Smooth muscle cell (in vitro differentiated cells): ENCODE measurements around the gene TMEM212. TPM values are rescaled to one million over a fixed set of nuclear protein-coding genes. Genes with fewer than 3 reads are reported as not detected.

Experiments
- DNase-seq: peaks from one replicate; lab custom pipeline; 2025; ENCODE audit not compliant: unreplicated experiment; lab: John Stamatoyannopoulos, UW
- H2AFZ ChIP-seq: fragments of 200-600 bp; sonication (generic); 2 replicates; pipeline ENCODE4 v1.6.0; 2016; ENCODE audit warnings: antibody characterized with exemption, low read depth, mild to moderate bottlenecking
- H3F3A ChIP-seq: fragments of 200-600 bp; sonication (generic); 2 replicates; pipeline ENCODE4 v1.6.0; 2017; ENCODE audit warnings: antibody characterized with exemption, low read depth
- H3K27ac ChIP-seq: fragments of 200-600 bp; sonication (generic); 2 replicates; pipeline ENCODE4 v1.5.1; 2016; ENCODE audit warnings: low read depth, mild to moderate bottlenecking
- H3K27me3 ChIP-seq: fragments of 200-600 bp; sonication (generic); 2 replicates; pipeline ENCODE4 v1.6.1; 2016; ENCODE audit warnings: low read depth, mild to moderate bottlenecking
- H3K36me3 ChIP-seq: fragments of 200-600 bp; sonication (generic); 2 replicates; pipeline ENCODE4 v1.5.1; 2016; ENCODE audit warnings: low read depth
- H3K4me1 ChIP-seq: fragments of 200-600 bp; sonication (generic); 2 replicates; pipeline ENCODE4 v1.5.1; 2016; ENCODE audit warnings: low read depth
- H3K4me2 ChIP-seq: fragments of 200-600 bp; sonication (generic); 2 replicates; pipeline ENCODE4 v1.6.0; 2016; ENCODE audit warnings: mild to moderate bottlenecking
- H3K4me3 ChIP-seq: fragments of 200-600 bp; sonication (generic); 2 replicates; pipeline ENCODE4 v1.5.1; 2016; ENCODE audit warnings: mild to moderate bottlenecking
- H3K79me2 ChIP-seq: fragments of 200-600 bp; sonication (generic); 2 replicates; pipeline ENCODE4 v1.6.0; 2016; ENCODE audit warnings: low read depth, mild to moderate bottlenecking
- H3K9ac ChIP-seq: fragments of 200-600 bp; sonication (generic); 2 replicates; pipeline ENCODE4 v1.6.0; 2016; ENCODE audit warnings: low read depth
- H3K9me3 ChIP-seq: fragments of 200-600 bp; sonication (generic); replicated peaks from 2 replicates; pipeline ENCODE4 v1.5.1; 2016; ENCODE audit warnings: low read depth
- H4K20me1 ChIP-seq: fragments of 200-600 bp; sonication (generic); 2 replicates; pipeline ENCODE4 v1.6.0; 2016; ENCODE audit warnings: low read depth
- CTCF ChIP-seq: fragments of 200-600 bp; sonication (generic); IDR thresholded peaks from 2 replicates; pipeline ENCODE4 v1.5.1; 2017; ENCODE audit warnings: borderline replicate concordance, mild to moderate bottlenecking, antibody characterized with exemption; ENCODE audit not compliant: insufficient read depth, poor library complexity, severe bottlenecking
- WGBS: methylation state at CpG from one replicate; pipeline ENCODE4 v1.1.7; 2016; ENCODE audit warnings: low lambda C conversion rate; 5-methylcytosine and 5-hydroxymethylcytosine counted together
- polyA plus RNA-seq: library from polyadenylated mRNA; unstranded; fragments of >200 nt; fragmentation: Nextera tagmentation; extraction: Ambion mirVana; gene quantifications from 2 replicates; pipeline ENCODE4 v1.2.1, GENCODE V29; 2016
- total RNA-seq: library from RNA; depleted of rRNA; stranded (reverse); fragments of >200 nt; gene quantifications from 2 replicates; pipeline ENCODE4 v1.2.3, GENCODE V29; 2014

TMEM212 gene
- total and polyA plus RNA-seq, 2 experiments from 2014 or later, result not detected

GRCh38 chr3:171802590-171802956 lies 40.6 kb upstream of the TMEM212 start:
- peaks cover 94% of the 10 kb centered on the region for H3K79me2 ChIP-seq
- H2AFZ ChIP-seq, result no peak overlapping the region
- H3K36me3 ChIP-seq, result no peaks in the 10 kb centered on the region
- no peaks in the 10 kb centered on the region for H4K20me1 ChIP-seq
- no peak for DNase-seq
- H3K27ac ChIP-seq, result peak overlapping the region; percentile 77
- no peaks in the 10 kb centered on the region for H3K4me1 ChIP-seq
- no peaks in the 10 kb centered on the region for H3K27me3 ChIP-seq
- no peak for TF ChIP-seq CTCF
- no peak overlapping the region for H3K4me3 ChIP-seq
- H3K9me3 ChIP-seq, result no peaks in the 10 kb centered on the region
- 85% methylated on average over 3 of the region's 3 CpGs for WGBS
- H3K9ac ChIP-seq, result peak overlapping the region; percentile 32
- peak overlapping the region; percentile 1 for H3K4me2 ChIP-seq
- no peaks in the 10 kb centered on the region for H3F3A ChIP-seq

GRCh38 chr3:171803044-171803443 lies 40.1 kb upstream of the TMEM212 start:
- no peak for DNase-seq
- Histone ChIP-seq H3K27me3 (no peaks in the 10 kb centered on the region), H3K9ac (no peak overlapping the region), H3K79me2 (peaks cover 94% of the 10 kb centered on the region), H3K4me1 (no peaks in the 10 kb centered on the region), H3K27ac (peak overlapping the region; percentile 77), H3K4me3 (no peak overlapping the region), H4K20me1 (no peaks in the 10 kb centered on the region), H3K4me2 (no peak overlapping the region), H3K36me3 (no peaks in the 10 kb centered on the region), H3K9me3 (no peaks in the 10 kb centered on the region), H3F3A (no peaks in the 10 kb centered on the region), H2AFZ (no peak overlapping the region)
- WGBS, result 77% methylated on average over 4 of the region's 4 CpGs
- TF ChIP-seq CTCF, result no peak

GRCh38 chr3:171804618-171805389 lies 38.3 kb upstream of the TMEM212 start:
- Histone ChIP-seq H3K27ac (no peak overlapping the region), H3K27me3 (no peaks in the 10 kb centered on the region), H3K9ac (no peak overlapping the region), H3K9me3 (no peaks in the 10 kb centered on the region), H3K4me3 (no peak overlapping the region), H3K36me3 (no peaks in the 10 kb centered on the region), H3K4me2 (peak overlapping the region; percentile 4), H2AFZ (no peak overlapping the region), H3K4me1 (no peaks in the 10 kb centered on the region), H3F3A (no peaks in the 10 kb centered on the region), H3K79me2 (peaks cover 82% of the 10 kb centered on the region), H4K20me1 (no peaks in the 10 kb centered on the region)
- no peak for TF ChIP-seq CTCF
- 77% methylated on average over 6 of the region's 6 CpGs for WGBS
- no peak for DNase-seq

GRCh38 chr3:171805687-171806086 lies 37.5 kb upstream of the TMEM212 start:
- H3K4me3 ChIP-seq, result peak overlapping the region; percentile 19
- peaks cover 73% of the 10 kb centered on the region for H3K79me2 ChIP-seq
- H2AFZ ChIP-seq, result no peak overlapping the region
- H3F3A ChIP-seq, result peaks cover 2% of the 10 kb centered on the region
- no peaks in the 10 kb centered on the region for H3K27me3 ChIP-seq
- H4K20me1 ChIP-seq, result no peaks in the 10 kb centered on the region
- no peak for DNase-seq
- peak overlapping the region; percentile 71 for H3K4me2 ChIP-seq
- no peak overlapping the region for H3K9ac ChIP-seq
- no peaks in the 10 kb centered on the region for H3K4me1 ChIP-seq
- no peaks in the 10 kb centered on the region for H3K36me3 ChIP-seq
- WGBS, result 55% methylated on average over 3 of the region's 3 CpGs
- TF ChIP-seq CTCF, result no peak
- peak overlapping the region; percentile 87 for H3K27ac ChIP-seq
- H3K9me3 ChIP-seq, result no peaks in the 10 kb centered on the region
